Colon (tissue), 2 donors: ENCODE results near the gene TMEM203.

Source experiments
- FAIRE-seq: peaks from 2 replicates; lab custom pipeline; 2012; peaks lifted over from hg19 to GRCh38; lab: Jason Lieb, UNC
- donor health status: control.
- donor health status: control.

The TMEM203 gene

DNA sequence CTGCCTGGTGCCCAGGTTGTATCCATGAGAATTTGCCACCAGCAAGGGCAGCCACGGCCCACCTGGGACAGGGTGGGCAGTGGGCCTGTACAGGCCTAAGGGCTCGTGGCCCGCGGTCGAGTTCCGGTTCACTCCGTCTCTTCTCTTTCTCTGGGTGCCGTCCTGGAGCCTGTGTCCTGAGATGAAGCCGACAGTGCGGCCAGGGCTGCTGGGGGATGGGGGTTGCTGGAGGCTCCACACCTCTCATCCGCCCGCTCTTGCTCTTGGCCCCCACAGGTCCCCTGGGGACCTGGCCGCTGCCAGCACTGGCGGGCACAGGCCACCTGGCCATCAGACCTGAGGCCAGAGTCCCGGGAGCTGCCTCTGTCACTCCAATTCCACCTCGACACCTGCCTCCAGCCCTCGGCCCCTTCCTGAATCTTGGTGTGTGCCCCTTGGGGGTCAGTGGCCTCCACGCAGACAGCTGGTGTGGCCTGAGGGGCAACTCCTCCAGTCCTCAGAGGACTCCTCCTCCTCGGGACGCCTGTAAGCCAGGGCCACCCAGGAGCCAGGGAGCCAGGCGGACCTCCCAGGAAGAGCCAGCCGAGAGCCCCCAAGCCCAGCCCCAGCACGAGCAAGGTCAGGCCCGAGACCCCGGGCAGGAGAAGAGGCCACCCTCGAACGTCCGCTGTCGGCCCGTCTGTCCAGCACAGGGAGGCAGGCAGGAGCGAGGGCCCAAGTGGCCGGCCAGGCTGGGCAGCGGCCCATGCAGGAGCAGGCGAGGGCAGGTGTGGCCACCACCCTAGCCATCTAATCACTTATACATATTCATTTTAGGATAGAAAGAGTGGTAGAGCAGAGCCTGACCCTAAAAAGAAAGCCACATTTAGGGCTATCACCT is 40.8 kb downstream of the TMEM203 start:
- FAIRE-seq = no peak

DNA sequence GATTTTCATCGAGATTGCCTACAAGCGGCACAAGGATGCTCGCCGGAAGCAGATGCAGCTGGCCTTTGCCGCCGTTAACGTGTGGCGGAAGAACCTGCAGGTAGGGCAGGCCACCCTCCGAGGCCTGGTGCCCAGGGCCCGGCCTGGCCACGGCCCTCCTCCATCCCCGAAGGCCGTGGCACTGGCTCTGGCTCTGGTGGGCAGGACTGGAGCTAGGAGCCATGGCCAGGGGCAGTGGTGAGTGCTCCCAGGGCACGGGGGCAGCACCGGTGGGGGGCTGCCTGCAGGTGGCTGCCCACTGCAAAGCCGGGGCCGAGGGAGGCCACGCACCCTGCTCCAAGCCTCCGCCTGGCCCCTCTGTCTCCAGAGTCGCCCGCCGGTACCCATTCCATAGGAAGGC is 41.6 kb downstream of the TMEM203 start:
- FAIRE-seq = no peak

DNA sequence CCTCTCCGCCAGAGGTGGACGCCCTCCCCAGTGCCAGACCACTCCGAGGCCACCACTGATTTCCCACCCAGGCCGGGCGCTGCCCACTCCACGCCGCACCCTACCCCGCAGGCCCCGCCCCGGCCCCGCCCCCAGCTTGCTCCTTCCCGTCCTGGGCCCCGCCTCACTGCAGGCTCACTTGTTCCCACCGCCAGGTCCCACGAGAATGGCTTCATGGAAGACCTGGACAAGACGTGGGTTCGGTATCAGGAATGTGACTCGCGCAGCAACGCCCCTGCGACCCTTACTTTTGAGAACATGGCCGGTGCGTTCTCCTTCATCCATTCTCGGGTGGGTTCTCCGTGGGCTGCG is 42.1 kb downstream of the TMEM203 start:
- no peak for FAIRE-seq

DNA sequence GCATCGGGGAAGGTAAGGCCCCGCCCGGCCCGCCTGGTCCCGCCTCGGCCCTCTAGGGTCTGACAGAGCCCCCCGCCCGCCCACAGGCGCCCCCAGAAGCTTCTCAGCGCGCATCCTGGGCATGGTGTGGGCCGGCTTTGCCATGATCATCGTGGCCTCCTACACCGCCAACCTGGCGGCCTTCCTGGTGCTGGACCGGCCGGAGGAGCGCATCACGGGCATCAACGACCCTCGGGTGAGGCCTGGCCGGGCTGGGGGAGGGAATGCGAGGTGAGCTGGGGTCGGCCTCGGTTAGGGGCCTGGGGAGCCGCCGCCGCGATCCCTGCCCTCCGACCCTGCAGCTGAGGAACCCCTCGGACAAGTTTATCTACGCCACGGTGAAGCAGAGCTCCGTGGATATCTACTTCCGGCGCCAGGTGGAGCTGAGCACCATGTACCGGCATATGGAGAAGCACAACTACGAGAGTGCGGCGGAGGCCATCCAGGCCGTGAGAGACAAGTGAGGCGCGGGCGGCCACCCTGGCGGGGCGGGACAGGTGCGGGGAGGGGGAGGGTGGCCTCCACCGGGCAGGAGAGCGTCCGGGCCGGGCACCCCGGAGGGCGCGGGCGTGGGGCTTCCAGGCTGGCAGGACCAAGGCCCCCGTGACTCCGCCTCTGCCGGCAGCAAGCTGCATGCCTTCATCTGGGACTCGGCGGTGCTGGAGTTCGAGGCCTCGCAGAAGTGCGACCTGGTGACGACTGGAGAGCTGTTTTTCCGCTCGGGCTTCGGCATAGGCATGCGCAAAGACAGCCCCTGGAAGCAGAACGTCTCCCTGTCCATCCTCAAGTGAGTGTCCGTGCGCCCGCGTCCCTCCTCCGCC is 42.7 kb downstream of the TMEM203 start:
- FAIRE-seq = no peak

DNA sequence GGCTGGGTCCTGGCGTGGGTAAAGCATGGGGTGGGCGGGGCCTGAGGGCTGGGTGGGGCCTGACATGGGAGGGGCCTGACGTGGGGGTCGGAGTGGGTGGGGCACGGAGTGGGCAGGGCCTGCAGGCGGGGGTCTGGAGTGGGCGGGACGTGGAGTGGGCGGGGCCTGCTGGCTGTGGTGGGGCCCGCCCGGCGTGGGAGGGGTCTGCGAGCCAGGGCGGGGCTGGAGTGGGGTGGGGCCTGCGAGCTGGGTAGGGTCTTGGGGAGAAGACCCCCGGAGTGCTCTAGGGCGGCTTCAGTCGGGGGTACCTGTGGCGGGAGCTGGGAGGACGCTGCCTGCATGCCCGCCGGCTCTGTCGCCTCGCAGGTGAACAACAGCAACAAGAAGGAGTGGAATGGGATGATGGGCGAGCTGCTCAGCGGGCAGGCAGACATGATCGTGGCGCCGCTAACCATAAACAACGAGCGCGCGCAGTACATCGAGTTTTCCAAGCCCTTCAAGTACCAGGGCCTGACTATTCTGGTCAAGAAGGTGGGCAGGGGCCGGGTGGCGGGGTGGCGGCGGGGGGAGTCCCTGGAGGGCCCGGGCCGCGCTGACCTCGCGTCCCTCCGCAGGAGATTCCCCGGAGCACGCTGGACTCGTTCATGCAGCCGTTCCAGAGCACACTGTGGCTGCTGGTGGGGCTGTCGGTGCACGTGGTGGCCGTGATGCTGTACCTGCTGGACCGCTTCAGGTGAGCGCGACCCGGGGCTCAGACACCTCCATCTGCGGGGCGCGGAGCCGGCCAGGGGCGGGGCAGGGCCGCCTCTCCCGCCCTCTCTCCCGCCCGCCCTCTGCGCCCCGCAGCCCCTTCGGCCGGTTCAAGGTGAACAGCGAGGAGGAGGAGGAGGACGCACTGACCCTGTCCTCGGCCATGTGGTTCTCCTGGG is 43.6 kb downstream of the TMEM203 start:
- no peak for FAIRE-seq

DNA sequence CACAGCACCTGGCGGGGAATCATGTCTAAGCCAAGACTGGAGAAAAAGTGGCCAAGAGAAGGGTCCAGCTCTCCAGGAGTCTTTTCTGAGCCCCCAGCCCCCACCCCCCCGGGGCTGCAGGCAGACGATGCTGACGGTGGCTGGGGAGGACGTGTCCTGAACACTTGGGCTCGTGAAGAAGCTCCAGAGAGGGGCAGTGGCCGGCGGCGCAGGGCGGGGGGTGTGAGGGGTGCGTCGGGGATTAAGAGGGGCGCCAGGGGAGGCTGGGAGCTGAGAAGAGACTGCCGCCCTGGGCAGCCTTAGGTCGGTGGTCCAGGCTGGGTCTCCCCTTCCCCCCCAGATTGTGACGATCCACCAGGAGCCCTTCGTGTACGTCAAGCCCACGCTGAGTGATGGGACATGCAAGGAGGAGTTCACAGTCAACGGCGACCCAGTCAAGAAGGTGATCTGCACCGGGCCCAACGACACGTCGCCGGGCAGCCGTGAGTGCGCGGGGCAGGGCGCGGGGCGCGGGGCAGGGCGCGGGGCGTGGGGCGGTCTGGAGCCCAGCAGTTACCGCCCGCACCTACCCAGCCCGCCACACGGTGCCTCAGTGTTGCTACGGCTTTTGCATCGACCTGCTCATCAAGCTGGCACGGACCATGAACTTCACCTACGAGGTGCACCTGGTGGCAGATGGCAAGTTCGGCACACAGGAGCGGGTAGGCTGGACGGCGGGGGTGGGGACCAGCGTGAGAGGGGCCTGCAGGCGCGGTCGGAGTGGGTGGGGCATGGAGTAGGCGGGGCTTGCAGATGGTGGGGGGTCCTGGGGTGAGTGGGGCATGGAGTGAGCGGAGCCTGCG is 44.5 kb downstream of the TMEM203 start:
- FAIRE-seq = no peak

DNA sequence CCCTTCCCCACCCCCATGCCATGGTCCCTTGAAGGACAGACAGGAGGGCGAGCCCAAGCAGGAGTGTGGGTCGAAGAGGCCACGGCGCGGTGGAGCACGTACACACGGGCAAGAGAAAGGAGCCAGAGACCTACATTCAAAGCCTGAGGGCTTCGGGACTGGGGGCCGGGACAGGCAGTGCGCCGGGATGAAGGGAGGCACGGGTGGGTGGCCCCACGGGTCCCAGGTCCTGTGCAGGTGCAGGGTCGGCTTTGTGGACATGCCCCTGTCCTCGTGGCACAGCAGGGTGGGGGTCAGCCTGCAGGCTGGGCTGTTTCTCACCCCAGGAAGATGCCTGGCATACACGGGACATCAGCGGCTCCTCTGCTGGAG is 45.4 kb downstream of the TMEM203 start:
- no peak for FAIRE-seq

DNA sequence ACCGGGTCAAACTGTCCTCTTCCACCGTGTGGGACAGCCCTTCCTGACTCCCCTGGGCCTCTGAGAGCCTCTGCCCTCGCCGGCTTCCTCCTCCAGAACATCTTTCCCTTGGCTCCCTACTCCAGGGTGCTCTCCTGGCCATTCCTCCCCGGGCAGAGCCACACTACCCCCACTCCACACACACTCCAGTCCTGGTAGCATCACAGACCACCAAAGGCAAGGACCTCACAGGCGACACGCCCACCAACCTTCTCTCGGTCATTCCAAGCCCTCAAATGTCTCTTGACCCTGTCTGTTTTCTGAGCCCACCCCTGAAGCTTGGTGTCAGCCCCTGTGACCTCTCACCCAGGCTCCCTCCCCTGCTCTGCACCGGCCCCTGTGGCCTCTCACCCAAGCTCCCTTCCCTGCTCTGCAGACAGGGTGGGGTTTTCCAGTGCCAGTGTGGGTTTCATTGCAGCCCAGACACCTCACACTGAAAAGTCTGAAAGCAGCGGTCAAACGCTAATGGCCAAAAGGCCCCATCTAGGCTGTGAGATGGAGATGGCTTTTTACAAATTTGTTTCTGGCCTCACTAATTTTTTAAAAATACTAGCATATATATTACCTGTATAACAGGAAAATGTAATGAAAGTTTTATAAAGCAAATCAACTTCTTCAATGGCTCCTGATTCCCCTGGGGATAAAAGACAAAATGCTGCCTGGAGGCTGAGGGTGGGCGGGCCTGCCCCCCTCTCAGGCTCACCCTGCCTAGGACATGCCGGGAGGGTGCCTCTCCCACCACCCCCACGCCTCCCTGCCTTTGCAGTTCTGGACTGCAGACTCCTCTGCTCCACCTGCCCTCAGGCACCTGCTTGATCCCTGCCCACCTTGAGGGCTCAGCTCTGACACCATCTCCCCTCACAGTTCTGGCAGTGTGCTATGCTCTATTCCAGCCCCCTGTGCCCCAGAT is 46.1 kb downstream of the TMEM203 start:
- FAIRE-seq = no peak

DNA sequence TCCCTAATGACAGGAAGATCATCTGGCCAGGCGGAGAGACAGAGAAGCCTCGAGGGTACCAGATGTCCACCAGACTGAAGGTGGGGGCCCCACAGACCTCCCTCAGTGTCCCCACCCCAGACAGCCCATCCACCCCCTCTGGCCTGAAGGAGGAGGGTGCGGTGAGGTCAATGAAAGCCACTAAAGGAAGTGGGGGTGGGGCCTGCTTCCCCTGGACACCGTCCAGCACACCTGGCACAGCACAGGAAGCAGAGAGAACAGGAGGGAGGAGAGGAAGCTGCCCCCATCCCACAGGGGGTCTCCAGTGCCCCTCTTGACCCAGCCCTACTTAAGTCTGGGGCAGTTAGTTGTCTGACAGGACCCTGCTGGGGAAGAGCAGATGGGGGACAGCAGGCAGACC is 46.8 kb downstream of the TMEM203 start:
- FAIRE-seq = no peak

DNA sequence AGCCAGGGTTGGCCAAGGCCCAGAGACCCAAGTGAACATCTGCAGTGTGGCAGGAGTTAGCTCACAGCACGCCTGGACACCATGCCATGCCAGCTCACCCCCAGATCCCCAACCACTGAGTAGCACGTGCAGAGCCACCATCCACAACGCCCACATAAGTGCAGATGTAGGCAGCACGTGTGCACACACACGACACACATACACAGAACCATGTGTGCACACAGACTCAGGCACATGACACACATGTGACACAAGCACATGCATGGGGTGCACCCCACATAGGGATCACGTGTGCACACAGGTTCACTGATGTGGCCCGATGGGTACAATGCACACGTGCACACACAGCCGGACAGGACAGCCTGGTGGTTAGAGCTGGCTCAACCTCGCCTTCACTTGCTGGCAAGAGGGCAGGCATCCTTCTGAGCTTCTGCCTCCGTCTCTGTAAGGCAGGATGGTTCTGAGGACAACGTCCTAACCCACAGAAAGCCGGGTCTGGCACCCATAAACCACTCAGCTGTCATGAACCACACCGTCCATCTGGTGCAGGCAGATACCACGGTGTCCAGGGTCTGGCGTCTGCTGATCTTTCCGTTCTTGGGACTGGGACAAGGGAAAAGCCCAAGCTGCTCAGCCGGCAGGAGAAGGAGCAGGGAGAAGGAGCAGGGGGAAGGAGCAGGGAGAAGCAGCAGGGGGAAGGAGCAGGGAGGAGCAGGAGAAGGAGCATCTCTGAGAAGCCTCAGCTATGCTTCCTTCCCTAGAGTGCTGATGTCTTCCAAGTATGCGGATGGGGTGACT is 47.6 kb downstream of the TMEM203 start:
- no peak for FAIRE-seq

DNA sequence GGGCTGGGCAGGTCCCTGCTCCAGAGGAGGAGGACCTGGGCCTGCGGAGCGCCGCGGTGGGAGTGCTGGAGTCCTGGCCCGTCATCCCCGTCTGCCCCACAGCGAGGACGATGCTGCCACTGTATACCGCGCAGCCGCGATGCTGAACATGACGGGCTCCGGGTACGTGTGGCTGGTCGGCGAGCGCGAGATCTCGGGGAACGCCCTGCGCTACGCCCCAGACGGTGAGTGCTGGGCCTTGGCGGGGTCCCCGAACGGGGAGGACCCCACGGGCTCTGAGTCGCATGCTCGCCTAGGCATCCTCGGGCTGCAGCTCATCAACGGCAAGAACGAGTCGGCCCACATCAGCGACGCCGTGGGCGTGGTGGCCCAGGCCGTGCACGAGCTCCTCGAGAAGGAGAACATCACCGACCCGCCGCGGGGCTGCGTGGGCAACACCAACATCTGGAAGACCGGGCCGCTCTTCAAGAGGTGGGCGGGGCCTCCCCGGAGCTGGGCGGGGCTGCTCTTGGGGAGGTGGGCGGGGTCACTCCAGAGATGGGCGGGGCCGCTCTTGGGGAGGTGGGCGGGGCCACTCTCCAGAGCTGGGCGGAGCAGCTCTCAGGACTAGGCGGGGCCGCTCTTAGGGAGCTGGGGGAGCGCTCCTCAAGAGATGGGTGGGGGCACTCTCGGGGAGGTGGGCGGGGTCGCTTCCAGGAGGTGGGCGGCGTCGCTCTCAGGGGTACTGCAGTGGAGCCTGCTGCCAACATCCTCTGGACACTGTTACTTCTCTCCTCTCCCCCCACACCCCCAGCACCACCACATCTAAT is 48.7 kb downstream of the TMEM203 start:
- FAIRE-seq = no peak
